OCI-LY7 (cell line): Measurements from ENCODE around the gene CFAP206.

ENCODE experiments used
- CTCF ChIP-seq: fragments of 200-600 bp; sonication (generic); conservative IDR thresholded peaks from 2 replicates; pipeline ENCODE4 v1.5.1; 2014; ENCODE audit warnings: mild to moderate bottlenecking, antibody characterized with exemption, low read length, moderate library complexity, mixed read lengths
- EZH2phosphoT487 ChIP-seq: fragments of 200-600 bp; sonication (generic); IDR thresholded peaks from 2 replicates; pipeline ENCODE4 v1.6.1; 2018; ENCODE audit warnings: low read depth, borderline replicate concordance, mild to moderate bottlenecking, mixed run types, antibody characterized with exemption, low read length, moderate library complexity, mixed read lengths

- TF ChIP-seq CTCF = no peak
- TF ChIP-seq EZH2phosphoT487 = no peak
Measured at GRCh38 chr6:87419266-87419665, 11.5 kb downstream of the CFAP206 start.
